ENCODE measurements around the gene CHST2.
"Not testable (repeated sequence)": the region's sequence is repeated elsewhere in the genome, so short reads cannot be mapped to it uniquely, and the experiment has no call there.

Gene CHST2

GRCh38 chr3:143135150-143135549, 15.6 kb downstream of the CHST2 start:
- no peak for DNase-seq

- DNase-seq = no peak
Measured at GRCh38 chr3:143137435-143138036, 18.0 kb downstream of the CHST2 start.

GRCh38 chr3:143138953-143139352, 19.4 kb downstream of the CHST2 start:
- no peak for DNase-seq

GRCh38 chr3:143139762-143140161, 20.2 kb downstream of the CHST2 start:
- DNase-seq = no peak

GRCh38 chr3:143140550-143140949, 21.0 kb downstream of the CHST2 start:
- no peak for DNase-seq

- no peak for DNase-seq
Measured at GRCh38 chr3:143142354-143142753, 22.8 kb downstream of the CHST2 start.

- no peak for DNase-seq
Measured at GRCh38 chr3:143145906-143146305, 26.3 kb downstream of the CHST2 start.

- no peak for DNase-seq
Measured at GRCh38 chr3:143146486-143147274, 27.1 kb downstream of the CHST2 start.

- DNase-seq = no peak
Measured at GRCh38 chr3:143147707-143148106, 28.1 kb downstream of the CHST2 start.

- DNase-seq = no peak
Measured at GRCh38 chr3:143150071-143150470, 30.5 kb downstream of the CHST2 start.

- DNase-seq = no peak
Measured at GRCh38 chr3:143151004-143151731, 31.6 kb downstream of the CHST2 start.

GRCh38 chr3:143152043-143152442, 32.5 kb downstream of the CHST2 start:
- no peak for DNase-seq

GRCh38 chr3:143155756-143156155, 36.2 kb downstream of the CHST2 start:
- DNase-seq = no peak

- no peak for DNase-seq
Measured at GRCh38 chr3:143158014-143158988, 38.7 kb downstream of the CHST2 start.

GRCh38 chr3:143160437-143160836, 40.9 kb downstream of the CHST2 start:
- DNase-seq = no peak

- DNase-seq = no peak
Measured at GRCh38 chr3:143163562-143164100, 44.1 kb downstream of the CHST2 start.

- DNase-seq = no peak
Measured at GRCh38 chr3:143165211-143165610, 45.6 kb downstream of the CHST2 start.

GRCh38 chr3:143165612-143166285, 46.2 kb downstream of the CHST2 start:
- not testable (repeated sequence) for DNase-seq

- DNase-seq = no peak
Measured at GRCh38 chr3:143166376-143166775, 46.8 kb downstream of the CHST2 start.

GRCh38 chr3:143167969-143168854, 48.6 kb downstream of the CHST2 start:
- DNase-seq = no peak

GRCh38 chr3:143168855-143169192, 49.3 kb downstream of the CHST2 start:
- no peak for DNase-seq
